Measurements from ENCODE around the gene CEBPG.
A peak's percentile ranks its signal among the peaks of the same experiment; 100 is the strongest.

The CEBPG gene

GRCh38 chr19:33426621-33427361, 53.3 kb downstream of the CEBPG start:
- DNase-seq: no peak

GRCh38 chr19:33427801-33428626, 54.5 kb downstream of the CEBPG start:
- DNase-seq: no peak

- DNase-seq: no peak
These were observed 55.2 kb downstream of the CEBPG start for GRCh38 chr19:33428627-33429125.

- no peak for DNase-seq
These were observed 56.6 kb downstream of the CEBPG start for GRCh38 chr19:33429891-33430673.

- peak; percentile 58 for DNase-seq
These were observed 57.3 kb downstream of the CEBPG start for GRCh38 chr19:33430674-33431277.

- no peak for DNase-seq
These were observed 58.5 kb downstream of the CEBPG start for GRCh38 chr19:33432015-33432414.

Data from hematopoietic multipotent progenitor cell treated with erythropoietin and hydrocortisone succinate and interleukin-3 and kit ligand, for 8 days (in vitro differentiated cells).